GM21360 (cell line): ENCODE measurements around the gene PDX1.

Source experiments
- ATAC-seq: cut with Tn5 transposase; IDR thresholded peaks from one replicate; pipeline ENCODE4 v1.9.1; 2021; ENCODE audit warnings: mild to moderate bottlenecking, moderate library complexity; ENCODE audit not compliant: unreplicated experiment

The PDX1 gene

DNA sequence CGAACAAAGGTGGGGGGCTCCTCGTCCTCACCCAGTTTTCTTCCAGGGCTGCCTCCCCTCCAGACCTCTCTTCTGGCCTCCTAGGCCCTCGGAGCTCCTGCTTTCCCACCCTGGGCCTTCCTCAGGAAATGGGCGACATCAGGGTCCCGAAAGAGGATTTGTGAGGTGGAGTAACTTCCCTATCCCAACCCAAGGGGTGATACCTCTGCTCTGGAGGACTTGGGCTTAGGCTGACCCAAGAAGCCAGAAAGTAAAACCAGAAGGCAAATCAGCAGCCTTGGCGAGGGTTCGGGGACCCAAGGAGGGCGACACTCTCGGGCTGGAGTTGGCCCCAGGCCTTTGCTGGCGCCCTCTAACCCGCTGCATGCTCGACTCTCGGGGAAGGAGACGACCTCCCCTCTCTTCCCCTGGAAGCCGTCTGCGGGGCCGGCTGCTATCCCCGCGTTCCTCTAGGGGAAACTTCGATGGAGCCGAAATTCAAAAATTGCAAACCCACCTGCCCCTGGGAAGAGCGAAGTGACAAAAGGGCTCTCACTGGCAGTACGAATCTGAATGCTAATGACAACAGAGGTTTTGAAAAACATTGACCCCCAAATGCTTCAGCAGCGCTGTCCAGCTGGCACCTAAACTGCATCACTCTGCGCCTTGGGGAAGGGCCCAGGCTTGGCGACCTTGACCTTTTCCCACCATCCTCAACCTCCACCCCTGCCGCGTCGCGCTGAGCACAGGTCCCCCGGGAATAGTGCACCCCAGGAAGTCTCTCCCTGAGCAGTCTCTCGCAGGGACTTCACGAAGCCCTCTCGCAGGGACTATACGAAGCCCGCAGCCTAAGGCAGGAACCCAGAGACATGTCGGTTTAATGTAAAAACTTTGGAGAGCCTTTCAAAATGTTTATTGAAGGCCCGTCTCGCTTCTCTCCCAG is 2.4 kb downstream of the PDX1 start:
- no peak for ATAC-seq

GRCh38 chr13:27922883-27923612 is 3.2 kb downstream of the PDX1 start:
- ATAC-seq = no peak

GRCh38 chr13:27923794-27924528 is 4.2 kb downstream of the PDX1 start:
- no peak for ATAC-seq

- ATAC-seq = no peak
These were observed 4.8 kb downstream of the PDX1 start for GRCh38 chr13:27924529-27925141.

- no peak for ATAC-seq
These were observed 5.6 kb downstream of the PDX1 start for GRCh38 chr13:27925220-27925991.

DNA sequence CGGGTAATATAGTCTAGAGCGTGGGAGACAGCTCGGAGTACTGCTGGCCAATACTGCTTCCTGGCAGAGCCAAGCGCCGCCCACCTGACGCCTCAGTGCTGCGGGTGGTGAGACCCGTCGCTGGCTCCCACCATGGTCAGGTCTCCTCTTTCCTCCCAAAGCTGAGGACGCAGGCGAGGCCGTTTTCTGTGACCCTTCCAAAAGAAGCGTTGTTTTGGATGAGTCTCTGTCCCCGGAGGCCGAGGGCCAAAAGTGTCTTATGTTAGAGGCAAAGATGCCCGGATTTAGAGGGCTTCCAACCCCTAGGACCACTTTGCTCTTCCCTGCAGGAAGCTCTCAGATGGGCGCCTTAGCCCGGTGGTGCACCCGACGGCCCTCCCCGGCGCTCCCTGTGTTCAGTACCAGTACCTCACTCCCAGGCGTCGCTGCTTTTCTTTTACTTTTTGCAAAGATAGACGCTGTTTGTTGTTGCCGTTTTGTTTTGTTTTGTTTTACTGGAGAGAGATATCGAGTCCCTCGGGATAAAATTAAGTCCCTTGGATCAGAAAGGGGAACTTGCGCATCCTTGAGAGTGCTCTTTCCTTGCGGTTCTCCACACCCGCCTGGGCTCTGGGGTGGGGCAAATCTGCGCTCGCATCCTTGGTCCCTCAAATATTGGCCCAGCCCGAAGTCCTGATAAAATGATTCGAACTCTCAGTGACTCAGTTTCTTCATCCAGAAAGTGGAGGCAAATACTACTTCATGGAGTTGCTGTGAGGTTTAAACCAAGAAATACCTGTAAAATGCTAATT is 7.0 kb downstream of the PDX1 start:
- no peak for ATAC-seq

- no peak for ATAC-seq
These were observed 7.9 kb downstream of the PDX1 start for GRCh38 chr13:27927444-27928352.

DNA sequence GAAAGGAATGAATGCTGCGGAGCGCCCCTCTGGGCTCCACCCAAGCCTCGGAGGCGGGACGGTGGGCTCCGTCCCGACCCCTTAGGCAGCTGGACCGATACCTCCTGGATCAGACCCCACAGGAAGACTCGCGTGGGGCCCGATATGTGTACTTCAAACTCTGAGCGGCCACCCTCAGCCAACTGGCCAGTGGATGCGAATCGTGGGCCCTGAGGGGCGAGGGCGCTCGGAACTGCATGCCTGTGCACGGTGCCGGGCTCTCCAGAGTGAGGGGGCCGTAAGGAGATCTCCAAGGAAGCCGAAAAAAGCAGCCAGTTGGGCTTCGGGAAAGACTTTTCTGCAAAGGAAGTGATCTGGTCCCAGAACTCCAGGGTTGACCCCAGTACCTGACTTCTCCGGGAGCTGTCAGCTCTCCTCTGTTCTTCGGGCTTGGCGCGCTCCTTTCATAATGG is 8.6 kb downstream of the PDX1 start:
- ATAC-seq = no peak

GRCh38 chr13:27928805-27929753 is 9.3 kb downstream of the PDX1 start:
- no peak for ATAC-seq

GRCh38 chr13:27929868-27930267 is 10.1 kb downstream of the PDX1 start:
- no peak for ATAC-seq

DNA sequence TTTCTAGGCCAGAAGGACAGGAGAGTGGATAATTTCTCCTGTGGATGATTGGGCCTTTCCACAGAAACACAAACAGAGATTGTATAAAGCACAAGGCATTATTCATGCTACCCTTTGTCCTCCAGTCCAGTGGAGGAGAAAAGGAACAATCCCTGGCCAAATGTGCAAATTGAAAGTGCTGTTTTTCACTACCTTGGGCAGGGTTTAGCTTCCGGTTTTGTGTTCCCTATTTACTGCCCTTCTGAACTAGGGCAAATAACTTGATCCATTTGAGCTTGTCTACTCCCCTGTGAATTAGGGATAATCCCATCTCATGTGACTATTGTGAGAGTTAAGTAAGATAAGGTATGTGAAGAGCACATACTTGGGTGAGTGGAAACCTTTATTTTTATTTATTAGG is 13.3 kb downstream of the PDX1 start:
- no peak for ATAC-seq

GRCh38 chr13:27933580-27934328 is 14.0 kb downstream of the PDX1 start:
- no peak for ATAC-seq

DNA sequence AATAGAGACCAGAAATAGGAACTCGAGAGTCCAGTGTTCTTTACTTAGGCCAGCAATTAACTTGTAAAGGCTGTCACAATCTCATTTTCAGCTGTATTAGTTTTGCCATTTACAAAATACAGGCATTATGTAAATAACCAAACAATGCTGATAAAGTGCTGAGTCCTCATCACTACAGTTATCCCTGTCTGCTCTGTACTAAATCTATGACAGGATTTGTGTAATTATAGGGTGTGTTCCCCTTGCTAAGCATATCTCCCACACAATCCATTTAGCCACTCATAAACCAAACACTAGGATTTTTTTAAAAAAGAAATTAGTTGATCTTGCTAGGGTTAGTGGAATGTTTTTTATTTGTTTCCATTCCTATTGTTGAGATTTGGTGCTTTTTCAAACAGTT is 23.2 kb downstream of the PDX1 start:
- ATAC-seq = no peak

- ATAC-seq = no peak
These were observed 33.3 kb downstream of the PDX1 start for GRCh38 chr13:27952876-27953675.

DNA sequence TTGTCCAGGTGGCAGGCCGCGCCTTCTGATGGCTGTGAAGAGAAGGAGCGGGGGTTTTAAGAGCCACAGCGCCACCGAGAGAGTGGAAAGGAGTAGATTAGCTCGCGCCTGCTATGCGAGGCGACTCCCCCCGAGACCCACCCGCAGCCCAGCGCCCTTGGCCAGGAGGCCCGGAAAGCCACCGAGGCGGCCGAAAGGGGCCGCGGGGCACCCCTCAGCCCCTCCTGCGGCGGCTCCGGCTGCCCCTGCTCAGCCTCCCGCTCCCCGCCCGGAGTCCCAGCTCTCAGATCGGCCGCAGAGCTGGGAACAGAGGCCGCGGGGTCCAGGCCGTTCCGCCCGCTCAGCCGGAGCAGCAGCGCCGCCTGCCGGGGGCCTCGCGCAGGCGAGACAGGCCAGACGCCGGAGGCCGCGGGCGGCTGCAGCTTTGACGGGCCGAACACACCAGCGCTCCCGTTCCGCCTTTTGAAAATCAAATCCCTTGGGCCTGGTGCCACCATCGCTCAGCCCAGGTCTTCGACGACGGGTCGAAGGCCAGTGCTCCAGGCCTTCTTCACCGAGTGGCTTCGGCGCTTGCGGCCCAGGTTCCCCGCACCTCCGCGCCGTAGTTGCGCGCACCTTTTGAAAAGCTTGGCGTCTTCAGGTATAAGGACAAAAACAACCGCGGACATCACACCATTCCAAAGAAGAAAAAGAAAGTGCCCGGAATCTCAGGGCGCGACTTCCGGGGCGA is 34.0 kb downstream of the PDX1 start:
- ATAC-seq = peak; percentile 85
